ENCODE measurements around the gene MMRN2. TPM values are rescaled to one million over a fixed set of nuclear protein-coding genes. Genes with fewer than 3 reads are reported as not detected.
"Not testable (repeated sequence)": the region's sequence is repeated elsewhere in the genome, so short reads cannot be mapped to it uniquely, and the experiment has no call there.

Gene MMRN2
- total and polyA plus RNA-seq, 9 donors, result 11.3 to 44.6 (median 19.2) TPM

- Histone ChIP-seq H3K4me3 (no peak overlapping the region), H3K36me3 (no peaks in the 10 kb centered on the region), H3K27ac (peak overlapping the region; percentile 75 to 89), H3K9me3 (no peaks in the 10 kb centered on the region), H3K27me3 (no peaks in the 10 kb centered on the region), H3K4me1 (ENCODE audit: insufficient read depth) (peaks cover 33% of the 10 kb centered on the region)
- intact Hi-C loops (cut with DNase I), result loop anchor here in 1 of 4 donors (2.0 kb wide), 1 partner anchor 19 kb away; no protein-coding TSS in a partner anchor
- no peak for TF ChIP-seq POLR2A (IDR thresholded peaks at IDR 0.05)
- TF ChIP-seq CTCF (IDR thresholded peaks at IDR 0.05), result no peak
- TF ChIP-seq EP300 (IDR thresholded peaks at IDR 0.05), result no peak
- WGBS, 3 donors, result 29 to 32% (median 31%) methylated on average over 13 to 15 of the region's 15 CpGs
- DNase-seq, result peak; percentile 89 to 93 (median 90)
Observed at GRCh38 chr10:86953747-86954680, 3.4 kb downstream of the MMRN2 start.

GRCh38 chr10:86952697-86953096 lies 4.7 kb downstream of the MMRN2 start:
- H3K27ac ChIP-seq; H3K36me3 ChIP-seq; H3K4me3 ChIP-seq; intact Hi-C loops (cut with DNase I); H3K27me3 ChIP-seq; H3K9me3 ChIP-seq: not testable (repeated sequence)
- peak in 2 of 5 donors; percentile 13 for DNase-seq
- peaks cover 23% of the 10 kb centered on the region for H3K4me1 ChIP-seq (ENCODE audit: insufficient read depth)
- WGBS, 3 donors, result 91 to 92% (median 91%) methylated on average over 10 of the region's 10 CpGs

GRCh38 chr10:86952106-86952505 lies 5.3 kb downstream of the MMRN2 start:
- no peak overlapping the region for H3K27ac ChIP-seq
- WGBS, 3 donors, result 88 to 92% (median 89%) methylated on average over 7 of the region's 7 CpGs
- no peak for TF ChIP-seq POLR2A (IDR thresholded peaks at IDR 0.05)
- no peak for TF ChIP-seq EP300 (IDR thresholded peaks at IDR 0.05)
- TF ChIP-seq CTCF (IDR thresholded peaks at IDR 0.05), result no peak
- no peak overlapping the region for H3K4me3 ChIP-seq
- intact Hi-C loops (cut with DNase I), result no loop called here
- peak in 2 of 5 donors; percentile 9 to 13 for DNase-seq
- H3K36me3 ChIP-seq, result no peaks in the 10 kb centered on the region
- H3K27me3 ChIP-seq, result no peaks in the 10 kb centered on the region
- H3K4me1 ChIP-seq (ENCODE audit: insufficient read depth), result peaks cover 23% of the 10 kb centered on the region
- H3K9me3 ChIP-seq, result no peaks in the 10 kb centered on the region

GRCh38 chr10:86951184-86951761 lies 6.1 kb downstream of the MMRN2 start:
- H3K4me3 ChIP-seq, result no peak overlapping the region
- H3K27ac ChIP-seq, result no peak overlapping the region
- no peaks in the 10 kb centered on the region for H3K27me3 ChIP-seq
- no peak for TF ChIP-seq EP300 (IDR thresholded peaks at IDR 0.05)
- TF ChIP-seq CTCF (IDR thresholded peaks at IDR 0.05), result no peak
- TF ChIP-seq POLR2A (IDR thresholded peaks at IDR 0.05), result no peak
- intact Hi-C loops (cut with DNase I), result no loop called here
- H3K9me3 ChIP-seq, result no peaks in the 10 kb centered on the region
- H3K4me1 ChIP-seq (ENCODE audit: insufficient read depth), result peaks cover 21% of the 10 kb centered on the region
- DNase-seq, result peak in 3 of 5 donors; percentile 3 to 9 (median 3)
- H3K36me3 ChIP-seq, result no peaks in the 10 kb centered on the region

- Histone ChIP-seq H3K4me1 (ENCODE audit: insufficient read depth) (peaks cover 24% of the 10 kb centered on the region), H3K27me3 (no peaks in the 10 kb centered on the region), H3K27ac (no peak overlapping the region), H3K4me3 (no peak overlapping the region), H3K9me3 (no peaks in the 10 kb centered on the region), H3K36me3 (no peaks in the 10 kb centered on the region)
- 45 to 65% (median 62%) methylated on average over 1 of the region's 1 CpG for WGBS, 3 donors
- intact Hi-C loops (cut with DNase I), result no loop called here
- TF ChIP-seq POLR2A (IDR thresholded peaks at IDR 0.05) (no peak), CTCF (IDR thresholded peaks at IDR 0.05) (no peak), EP300 (IDR thresholded peaks at IDR 0.05) (no peak)
- peak in 3 of 5 donors; percentile 0 to 4 (median 1) for DNase-seq
Observed at GRCh38 chr10:86950349-86950748, 7.1 kb downstream of the MMRN2 start.

- H3K27ac ChIP-seq; H3K36me3 ChIP-seq; H3K4me3 ChIP-seq; H3K27me3 ChIP-seq; intact Hi-C loops (cut with DNase I); H3K9me3 ChIP-seq: not testable (repeated sequence)
- 93 to 94% (median 93%) methylated on average over 4 of the region's 4 CpGs for WGBS, 3 donors
- peaks cover 12% of the 10 kb centered on the region for H3K4me1 ChIP-seq (ENCODE audit: insufficient read depth)
- DNase-seq, result peak in 1 of 5 donors; percentile 7
Observed at GRCh38 chr10:86947806-86948205, 9.6 kb downstream of the MMRN2 start.
